Measurements from ENCODE around the gene NIM1K. TPM values are rescaled to one million over a fixed set of nuclear protein-coding genes. Genes with fewer than 3 reads are reported as not detected.

The NIM1K gene
- total and polyA plus RNA-seq, 2 donors (not counting 1 experiment from before 2014, with no cell fraction given) = 0.13 to 0.32 TPM

GRCh38 chr5:43313035-43313853, 121.2 kb downstream of the NIM1K start, which contains the start of gene HMGCS1:
TSS of gene HMGCS1 (minus strand) at chr5:43313412. CDS start at chr5:43298965, 14,447 bp downstream.
- intact Hi-C loops (cut with micrococcal nuclease) = loop anchor here (1.0 to 5.0 kb wide), 15 partner anchors 84 to 1443 kb away; partner anchors contain the start of genes ANXA2R, C5orf34, FBXO4 and NNT
- DNase-seq (peak; percentile 100), ATAC-seq (ENCODE audit: low read depth) (peak; percentile 84)
- peaks cover 43% of the 10 kb centered on the region for H3K79me2 ChIP-seq (ENCODE audit: control insufficient read depth, insufficient read depth, low read length)
- peak within 1 kb of the TSS; percentile 97 for H3K27ac Mint-ChIP-seq
- TF ChIP-seq CTCF (IDR thresholded peaks at IDR 0.05) (no peak), EZH2 (IDR thresholded peaks at IDR 0.05; ENCODE audit: borderline replicate concordance, insufficient read depth, low read depth, low read length, poor library complexity, severe bottlenecking) (no peak)
- peak within 1 kb of the TSS; percentile 77 to 94 (median 89) for H3K4me3 ChIP-seq (ENCODE audit: control extremely low read depth in 1 of 5, extremely low read depth in 1 of 5, insufficient read depth in 1 of 5, low read depth in 2 of 5, low read length in 4 of 5)
- peak within 1 kb of the TSS; percentile 94 for H3K9ac ChIP-seq (ENCODE audit: low read length)
- CTCF ChIA-PET = interaction anchor here (0.8 to 3.9 kb wide), 9 partner anchors 76 to 692 kb away, joined by 3 to 41 read pairs (median 6); partner anchors contain the start of genes C5orf34, TMEM267 and ZNF131
- peaks cover 28% of the 10 kb centered on the region for H4K20me1 ChIP-seq (ENCODE audit: control insufficient read depth, insufficient read depth, low read length, poor library complexity, severe bottlenecking)
- peak within 1 kb of the TSS; percentile 78 for H3K4me2 ChIP-seq (replicated peaks; ENCODE audit: low read depth, low read length, poor library complexity, severe bottlenecking)
- H3K9me3 ChIP-seq (ENCODE audit: control extremely low read depth in 1 of 3, control insufficient read depth in 2 of 3, insufficient read depth in 1 of 3, low read length in 2 of 3) = no peaks in the 10 kb centered on the region
- H3K4me1 Mint-ChIP-seq = peaks cover 39% of the 10 kb centered on the region
- under 1% methylated on average over 67 of the region's 70 CpGs for WGBS (ENCODE audit: insufficient coverage)
- H3K4me1 ChIP-seq (ENCODE audit: control insufficient read depth in 2 of 2, insufficient read depth in 2 of 2, low read length in 2 of 2) = peaks cover 18 to 31% of the 10 kb centered on the region in 2 donors
- H3K36me3 ChIP-seq (replicated peaks in 1 of 2; ENCODE audit: control extremely low read depth in 1 of 2, control insufficient read depth in 1 of 2, extremely low read depth in 1 of 2, insufficient read depth in 2 of 2, low read length in 1 of 2) = peaks cover 4% of the 10 kb centered on the region in 2 experiments
- POLR2A ChIA-PET = interaction anchor here (0.7 to 2.5 kb wide), 12 partner anchors 9 to 363 kb away, joined by 3 to 38 read pairs (median 4); partner anchors contain the start of genes NNT, TMEM267 and ZNF131
- peak within 1 kb of the TSS; percentile 66 for H2AFZ ChIP-seq (ENCODE audit: insufficient read depth, low read depth, low read length, poor library complexity, severe bottlenecking)
- H3K4me3 Mint-ChIP-seq = peak within 1 kb of the TSS; percentile 99
- H3K27ac ChIP-seq (ENCODE audit: low read length in 2 of 2) = peak within 1 kb of the TSS; percentile 95 to 98
- no peaks in the 10 kb centered on the region for H3K9me3 Mint-ChIP-seq (ENCODE audit: insufficient read depth)
- no peaks in the 10 kb centered on the region for H3K27me3 Mint-ChIP-seq
- H3K27me3 ChIP-seq (replicated peaks in 1 of 4; ENCODE audit: control extremely low read depth in 1 of 4, control insufficient read depth in 3 of 4, insufficient read depth in 4 of 4, low read length in 3 of 4) = no peaks in the 10 kb centered on the region
